GM12872 (cell line): ENCODE data around the gene UGT1A10.

Source experiments
- TF ChIP-seq, protein P1 (sequence below): IDR thresholded peaks from 3 replicates; pipeline ENCODE4 v1.5.1; 2011; ENCODE audit warnings: low read depth, mild to moderate bottlenecking, low read length, moderate library complexity; ENCODE audit not compliant: insufficient read depth

Gene UGT1A10

DNA sequence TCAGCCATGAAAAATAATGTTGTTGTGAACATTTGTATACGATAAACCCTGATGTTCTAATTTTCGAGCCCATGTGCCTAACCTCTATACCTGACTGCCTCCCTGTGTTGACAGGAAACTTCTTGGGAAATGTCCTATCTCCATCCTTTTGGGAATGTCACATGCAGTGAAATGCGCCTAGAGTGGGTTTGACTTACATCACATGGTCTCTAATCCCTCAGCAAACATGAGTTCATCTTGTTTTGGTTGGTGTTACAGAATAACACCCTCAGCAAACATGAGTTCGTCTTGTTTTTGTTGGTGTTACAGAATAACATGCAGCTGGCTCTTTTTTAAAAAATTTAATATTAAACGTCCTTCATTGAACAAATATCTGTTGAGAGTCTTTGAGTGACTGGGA lies 52.1 kb downstream of the UGT1A10 start:
- TF ChIP-seq, protein P1, sequence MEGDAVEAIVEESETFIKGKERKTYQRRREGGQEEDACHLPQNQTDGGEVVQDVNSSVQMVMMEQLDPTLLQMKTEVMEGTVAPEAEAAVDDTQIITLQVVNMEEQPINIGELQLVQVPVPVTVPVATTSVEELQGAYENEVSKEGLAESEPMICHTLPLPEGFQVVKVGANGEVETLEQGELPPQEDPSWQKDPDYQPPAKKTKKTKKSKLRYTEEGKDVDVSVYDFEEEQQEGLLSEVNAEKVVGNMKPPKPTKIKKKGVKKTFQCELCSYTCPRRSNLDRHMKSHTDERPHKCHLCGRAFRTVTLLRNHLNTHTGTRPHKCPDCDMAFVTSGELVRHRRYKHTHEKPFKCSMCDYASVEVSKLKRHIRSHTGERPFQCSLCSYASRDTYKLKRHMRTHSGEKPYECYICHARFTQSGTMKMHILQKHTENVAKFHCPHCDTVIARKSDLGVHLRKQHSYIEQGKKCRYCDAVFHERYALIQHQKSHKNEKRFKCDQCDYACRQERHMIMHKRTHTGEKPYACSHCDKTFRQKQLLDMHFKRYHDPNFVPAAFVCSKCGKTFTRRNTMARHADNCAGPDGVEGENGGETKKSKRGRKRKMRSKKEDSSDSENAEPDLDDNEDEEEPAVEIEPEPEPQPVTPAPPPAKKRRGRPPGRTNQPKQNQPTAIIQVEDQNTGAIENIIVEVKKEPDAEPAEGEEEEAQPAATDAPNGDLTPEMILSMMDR: no peak

DNA sequence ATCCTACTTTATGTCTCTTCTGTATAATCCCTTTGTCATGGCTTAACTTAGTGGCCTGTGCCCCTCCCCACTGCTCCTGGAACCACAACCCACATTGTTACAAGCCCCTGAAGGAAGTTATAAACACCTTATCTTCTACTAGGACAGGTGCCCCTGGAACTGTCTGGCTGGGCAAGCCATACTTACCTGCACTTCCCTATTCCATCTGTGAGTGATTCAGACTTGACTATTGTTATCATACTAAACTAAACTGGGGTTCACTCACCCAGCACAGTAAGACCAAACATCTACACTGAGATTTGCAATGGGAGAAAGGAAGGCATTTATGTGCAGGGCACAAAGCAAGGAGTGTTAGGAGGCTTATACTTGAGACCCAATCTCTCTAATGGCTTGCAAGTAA lies 52.8 kb downstream of the UGT1A10 start:
- TF ChIP-seq, protein P1: no peak

DNA sequence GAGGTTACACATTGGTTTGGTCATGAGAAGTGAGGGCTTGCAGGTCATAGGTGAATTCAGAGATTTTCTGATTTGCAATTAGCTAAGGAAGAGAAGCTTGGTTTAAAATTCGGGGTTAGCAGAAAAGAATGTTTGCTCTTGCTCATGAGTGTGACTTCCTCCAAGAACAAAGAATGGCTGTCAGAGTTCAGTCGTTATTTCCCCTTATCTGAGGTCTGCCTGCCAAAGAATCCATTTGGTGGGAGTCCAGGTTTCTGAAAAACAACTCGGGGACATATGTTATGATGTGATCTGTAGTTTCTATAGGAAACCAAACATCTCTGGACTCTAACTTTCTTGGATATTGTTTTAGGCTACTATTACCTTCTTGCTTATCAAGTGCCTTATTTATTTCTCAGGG lies 53.3 kb downstream of the UGT1A10 start:
- TF ChIP-seq, protein P1: no peak

DNA sequence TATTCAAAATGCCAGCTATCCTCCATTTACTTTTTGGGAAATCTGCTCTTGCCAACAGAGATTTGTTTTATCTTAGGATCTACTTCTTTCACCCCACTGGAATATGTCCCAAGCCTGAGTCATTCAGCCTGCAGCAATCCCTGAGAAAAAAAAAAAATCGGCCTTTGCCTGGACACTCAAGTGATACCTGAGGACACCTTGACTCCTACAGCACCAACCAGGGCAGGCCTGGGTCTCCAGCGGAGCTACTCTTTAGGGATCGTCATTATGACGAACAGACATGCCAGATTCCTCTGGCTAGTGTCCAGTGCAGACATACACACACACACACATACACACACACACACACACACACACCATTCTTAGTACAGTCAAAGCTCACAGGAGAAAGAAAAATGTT lies 54.2 kb downstream of the UGT1A10 start:
- TF ChIP-seq, protein P1: no peak

DNA sequence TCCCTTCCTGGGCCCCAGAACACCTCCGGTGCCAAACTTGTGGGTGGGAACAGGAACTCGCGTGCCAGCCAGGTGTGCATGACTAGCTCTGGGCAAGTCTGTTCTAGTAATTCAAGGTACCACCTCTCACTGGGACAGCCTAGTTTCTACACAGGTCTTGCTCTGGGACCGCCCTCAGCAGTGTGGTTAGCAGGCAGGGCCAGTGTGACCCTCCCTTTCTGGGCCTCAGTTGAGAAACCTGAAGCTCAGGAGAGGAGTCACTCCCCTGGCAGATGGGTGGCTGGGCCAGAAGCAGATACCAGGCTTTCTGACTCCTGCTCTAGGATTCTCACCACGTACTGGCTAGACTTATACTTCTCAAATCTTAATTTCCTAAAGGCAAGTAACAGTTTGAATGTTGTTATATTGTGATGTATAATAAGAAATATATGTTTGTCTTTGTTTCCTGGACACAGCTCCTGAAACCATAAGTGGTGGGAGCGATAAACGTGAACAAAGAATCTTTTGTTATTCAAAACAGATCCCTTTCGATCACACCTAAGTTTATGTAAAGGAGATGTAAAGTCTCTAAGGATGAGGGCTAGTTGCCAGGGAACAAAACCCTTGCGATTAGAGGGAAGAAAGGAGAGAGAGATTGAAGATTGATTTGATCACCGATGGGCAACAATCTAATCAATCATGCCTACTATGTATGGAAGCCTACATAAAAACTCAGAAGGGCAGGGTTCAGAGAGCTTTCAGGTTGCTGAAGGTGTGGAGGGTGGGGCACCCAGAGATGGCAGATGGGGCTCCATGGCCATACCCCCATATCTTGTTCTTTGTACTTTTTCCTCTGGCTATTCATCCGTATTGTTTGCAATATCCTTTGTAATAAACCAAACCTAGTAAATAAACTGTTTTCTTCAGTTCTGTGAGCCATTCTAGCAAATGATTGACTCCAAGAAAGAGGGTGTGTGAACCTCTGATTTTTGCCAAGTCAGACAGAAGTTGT lies 55.5 kb downstream of the UGT1A10 start:
- TF ChIP-seq, protein P1: no peak

DNA sequence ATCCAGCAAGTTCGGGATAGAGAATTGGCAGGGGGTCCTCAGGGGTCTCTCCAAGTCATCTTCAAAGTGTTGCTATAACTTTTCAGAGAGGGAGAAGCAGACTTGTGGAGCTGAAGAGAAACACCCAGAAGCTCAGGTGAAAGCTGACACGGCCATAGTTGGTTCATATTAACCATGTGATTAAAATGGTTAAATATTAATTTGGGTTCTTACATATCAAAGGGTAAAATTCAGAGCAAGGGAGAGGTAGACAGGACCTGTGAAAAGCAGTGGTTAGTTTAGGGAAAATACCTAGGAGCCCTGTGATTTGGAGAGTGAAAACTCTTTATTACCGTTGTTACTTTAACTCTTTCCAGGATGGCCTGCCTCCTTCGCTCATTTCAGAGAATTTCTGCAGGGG lies 56.4 kb downstream of the UGT1A10 start, which contains the start of gene UGT1A6:
Gene UGT1A6 (plus strand): TSS at position 243 of the 400 bp plus-strand sequence. CDS start 115 bp downstream, at position 358.
- TF ChIP-seq, protein P1: no peak

DNA sequence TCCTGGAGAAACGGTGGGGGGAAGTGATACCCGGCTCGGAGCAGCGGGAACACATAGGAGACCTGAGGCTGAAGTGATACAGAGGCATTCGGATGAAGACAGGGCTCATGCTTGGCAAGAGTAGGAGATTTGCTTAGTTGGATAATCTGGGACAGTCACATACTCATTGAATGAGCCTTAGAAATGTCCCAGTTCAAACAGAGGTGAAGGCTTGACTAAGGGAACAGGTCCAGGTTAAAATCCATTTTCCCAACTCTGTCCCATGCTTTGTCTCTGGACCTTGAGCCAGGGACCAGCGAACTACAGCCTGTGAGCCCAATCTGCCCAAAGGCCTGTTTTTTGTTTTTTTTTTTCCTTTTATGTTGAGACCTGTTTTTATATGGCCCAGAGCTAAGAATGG lies 57.7 kb downstream of the UGT1A10 start:
- TF ChIP-seq, protein P1: no peak
